Activated T-cell treated with anti-CD3 and anti-CD28 coated beads, Interleukin-2, amount 50 U/mL, for 72 hours (primary cell): Measurements from ENCODE around the gene RAMACL. TPM values are rescaled to one million over a fixed set of nuclear protein-coding genes. Genes with fewer than 3 reads are reported as not detected.
"Not testable (repeated sequence)": the region's sequence is repeated elsewhere in the genome, so short reads cannot be mapped to it uniquely, and the experiment has no call there.

ENCODE experiments used
- ATAC-seq, 2 donors: fragments of 150-1000 bp; cut with Tn5 transposase; replicated peaks in 1 of 2; 2 replicates each; pipeline ENCODE4 v1.10.0; 2021; ENCODE audit warnings: moderate library complexity in 2 of 2, mild to moderate bottlenecking in 1 of 2
- DNase-seq, 2 donors: peaks; one replicate each; pipeline ENCODE4 v3.0.0; 2021 to 2022; ENCODE audit warnings: mixed read lengths in 1 of 2
- H3K27ac Mint-ChIP-seq: one replicate; pipeline ENCODE4 v1.8.0; 2022; ENCODE audit warnings: mild to moderate bottlenecking, moderate library complexity, mixed read lengths
- H3K27me3 Mint-ChIP-seq: one replicate; pipeline ENCODE4 v1.8.0; 2022; ENCODE audit warnings: low read depth, mixed read lengths
- H3K36me3 Mint-ChIP-seq, 2 donors: one replicate each; pipeline ENCODE4 v1.8.0; 2022; ENCODE audit warnings: mixed read lengths in 2 of 2, mild to moderate bottlenecking in 1 of 2; ENCODE audit not compliant: insufficient read depth in 2 of 2
- H3K4me1 Mint-ChIP-seq: one replicate; pipeline ENCODE4 v1.8.0; 2022; ENCODE audit warnings: low read depth, mixed read lengths
- H3K4me3 Mint-ChIP-seq, 2 donors: one replicate each; pipeline ENCODE4 v1.8.0; 2022; ENCODE audit warnings: mild to moderate bottlenecking in 2 of 2, mixed read lengths in 2 of 2, moderate library complexity in 2 of 2
- H3K9me3 Mint-ChIP-seq, 2 donors: one replicate each; pipeline ENCODE4 v1.8.0; 2022; ENCODE audit warnings: mixed read lengths in 2 of 2
- total RNA-seq, 2 donors: library from RNA; stranded (reverse); gene quantifications; one replicate each; pipeline ENCODE4 v1.2.3, GENCODE V29; 2022

Gene RAMACL
- total RNA-seq, 2 donors from 2014 or later, result 0.95 to 1.4 TPM

GRCh38 chr6:166545156-166546034 is 41.1 kb downstream of the RAMACL start:
- ATAC-seq (no peak), DNase-seq (no peak)
- peaks cover 18% of the 10 kb centered on the region for H3K4me1 Mint-ChIP-seq
- no peaks in the 10 kb centered on the region for H3K36me3 Mint-ChIP-seq
- no peaks in the 10 kb centered on the region for H3K9me3 Mint-ChIP-seq
- no peaks in the 10 kb centered on the region for H3K27me3 Mint-ChIP-seq
- no peak overlapping the region for H3K27ac Mint-ChIP-seq
- H3K4me3 Mint-ChIP-seq, result no peak overlapping the region

GRCh38 chr6:166544296-166544605 is 42.2 kb downstream of the RAMACL start:
- Mint-ChIP-seq H3K36me3 (no peaks in the 10 kb centered on the region), H3K9me3 (no peaks in the 10 kb centered on the region), H3K4me1 (peaks cover 24% of the 10 kb centered on the region), H3K27ac (no peak overlapping the region), H3K4me3 (no peak overlapping the region), H3K27me3 (no peaks in the 10 kb centered on the region)
- DNase-seq, result no peak
- ATAC-seq, result no peak

- Mint-ChIP-seq H3K36me3 (no peaks in the 10 kb centered on the region), H3K4me3 (no peak overlapping the region), H3K4me1 (peaks cover 25% of the 10 kb centered on the region), H3K27me3 (no peaks in the 10 kb centered on the region), H3K9me3 (no peaks in the 10 kb centered on the region), H3K27ac (no peak overlapping the region)
- ATAC-seq (no peak), DNase-seq (no peak)
Measured at GRCh38 chr6:166543603-166544295, 42.7 kb downstream of the RAMACL start.

- ATAC-seq, result no peak
- Mint-ChIP-seq H3K4me1 (peaks cover 25% of the 10 kb centered on the region), H3K9me3 (no peaks in the 10 kb centered on the region), H3K27ac (no peak overlapping the region), H3K36me3 (no peaks in the 10 kb centered on the region), H3K4me3 (peak overlapping the region in 1 of 2 donors; percentile 83), H3K27me3 (no peaks in the 10 kb centered on the region)
- DNase-seq, result no peak
Measured at GRCh38 chr6:166542580-166542912, 43.9 kb downstream of the RAMACL start.

GRCh38 chr6:166541876-166542579 is 44.5 kb downstream of the RAMACL start:
- Mint-ChIP-seq H3K27me3 (no peaks in the 10 kb centered on the region), H3K4me1 (peaks cover 25% of the 10 kb centered on the region), H3K9me3 (no peaks in the 10 kb centered on the region), H3K4me3 (peak overlapping the region; percentile 74 to 83), H3K36me3 (no peaks in the 10 kb centered on the region), H3K27ac (peak overlapping the region; percentile 85)
- DNase-seq, result no peak
- peak in 1 of 2 donors; percentile 18 for ATAC-seq

GRCh38 chr6:166541366-166541765 is 45.1 kb downstream of the RAMACL start:
- Mint-ChIP-seq H3K27me3 (no peaks in the 10 kb centered on the region), H3K9me3 (no peaks in the 10 kb centered on the region), H3K36me3 (no peaks in the 10 kb centered on the region), H3K4me1 (peaks cover 25% of the 10 kb centered on the region), H3K27ac (peak overlapping the region; percentile 85), H3K4me3 (peak overlapping the region; percentile 74 to 83)
- peak; percentile 35 to 49 for ATAC-seq
- DNase-seq, result peak; percentile 11 to 12

GRCh38 chr6:166540631-166541331 is 45.7 kb downstream of the RAMACL start:
- peaks cover 25% of the 10 kb centered on the region for H3K4me1 Mint-ChIP-seq
- no peak overlapping the region for H3K27ac Mint-ChIP-seq
- DNase-seq, result peak; percentile 62 to 69
- H3K27me3 Mint-ChIP-seq, result no peaks in the 10 kb centered on the region
- H3K36me3 Mint-ChIP-seq, result no peaks in the 10 kb centered on the region
- peak; percentile 92 to 96 for ATAC-seq
- H3K4me3 Mint-ChIP-seq, result peak overlapping the region; percentile 74 to 83
- H3K9me3 Mint-ChIP-seq, result no peaks in the 10 kb centered on the region

- no peak overlapping the region for H3K4me3 Mint-ChIP-seq
- no peaks in the 10 kb centered on the region for H3K27me3 Mint-ChIP-seq
- H3K36me3 Mint-ChIP-seq, result no peaks in the 10 kb centered on the region
- no peak overlapping the region for H3K27ac Mint-ChIP-seq
- H3K4me1 Mint-ChIP-seq, result peaks cover 25% of the 10 kb centered on the region
- DNase-seq (no peak), ATAC-seq (no peak)
- no peaks in the 10 kb centered on the region for H3K9me3 Mint-ChIP-seq
Measured at GRCh38 chr6:166539543-166539942, 46.9 kb downstream of the RAMACL start.

- not testable (repeated sequence) for H3K4me3 Mint-ChIP-seq, H3K27me3 Mint-ChIP-seq, DNase-seq, H3K9me3 Mint-ChIP-seq, H3K27ac Mint-ChIP-seq, H3K36me3 Mint-ChIP-seq, ATAC-seq
- H3K4me1 Mint-ChIP-seq, result peaks cover 25% of the 10 kb centered on the region
Measured at GRCh38 chr6:166539011-166539385, 47.5 kb downstream of the RAMACL start.

GRCh38 chr6:166538297-166539010 is 48.0 kb downstream of the RAMACL start:
- H3K36me3 Mint-ChIP-seq, result no peaks in the 10 kb centered on the region
- H3K4me1 Mint-ChIP-seq, result peaks cover 25% of the 10 kb centered on the region
- DNase-seq (no peak), ATAC-seq (no peak)
- H3K27me3 Mint-ChIP-seq, result no peaks in the 10 kb centered on the region
- H3K4me3 Mint-ChIP-seq, result no peak overlapping the region
- no peak overlapping the region for H3K27ac Mint-ChIP-seq
- H3K9me3 Mint-ChIP-seq, result no peaks in the 10 kb centered on the region

GRCh38 chr6:166534658-166535406 is 51.6 kb downstream of the RAMACL start:
- no peak overlapping the region for H3K4me3 Mint-ChIP-seq
- no peaks in the 10 kb centered on the region for H3K9me3 Mint-ChIP-seq
- H3K4me1 Mint-ChIP-seq, result peaks cover 5% of the 10 kb centered on the region
- H3K27ac Mint-ChIP-seq, result no peak overlapping the region
- ATAC-seq (no peak), DNase-seq (no peak)
- no peaks in the 10 kb centered on the region for H3K36me3 Mint-ChIP-seq
- no peaks in the 10 kb centered on the region for H3K27me3 Mint-ChIP-seq
